NCI-H1105 (cell line): ENCODE measurements around the gene FHL1.
"Not testable (repeated sequence)": the region's sequence is repeated elsewhere in the genome, so short reads cannot be mapped to it uniquely, and the experiment has no call there.

ENCODE experiments used
- DNase-seq: peaks from one replicate; lab custom pipeline; 2025; lab: John Stamatoyannopoulos, UW

FHL1 gene

DNA sequence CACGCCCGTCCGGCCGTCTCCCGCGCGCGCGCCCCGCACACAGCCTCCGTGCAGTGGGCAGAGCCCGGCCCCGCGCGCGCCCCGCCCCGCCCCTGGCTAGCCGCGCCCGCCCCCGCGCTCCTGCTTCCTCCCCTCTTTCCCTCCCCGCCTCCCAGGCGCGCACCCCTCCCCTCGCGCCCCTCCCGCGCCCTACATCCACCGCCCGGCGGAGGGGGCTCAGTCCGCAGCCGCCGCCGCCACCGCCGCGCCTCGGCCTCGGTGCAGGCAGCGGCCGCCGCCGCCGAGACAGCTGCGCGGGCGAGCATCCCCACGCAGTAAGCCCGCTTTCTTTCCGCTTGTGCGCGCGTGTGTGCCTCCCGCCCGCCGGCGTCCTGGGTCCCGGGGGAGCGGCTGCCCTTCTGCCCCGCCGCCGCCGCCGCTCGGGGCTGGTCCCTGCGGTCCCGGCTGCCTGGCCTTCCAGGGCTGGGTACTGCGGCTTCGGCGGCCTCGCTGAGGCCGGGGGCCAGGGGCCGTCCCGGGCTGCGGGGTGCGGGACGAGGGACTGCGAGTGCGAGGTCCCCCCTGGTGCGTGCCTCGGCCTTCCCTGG lies at the start of gene FHL1:
Gene FHL1, plus strand, starts transcription at position 219 of the 587 bp plus-strand sequence.
- DNase-seq = peak; percentile 23

- no peak for DNase-seq
Measured at GRCh38 chrX:136097871-136098805, 49.2 kb upstream of the FHL1 start.

GRCh38 chrX:136104936-136105335 lies 42.4 kb upstream of the FHL1 start:
- no peak for DNase-seq

- no peak for DNase-seq
Measured at GRCh38 chrX:136106920-136107528, 40.3 kb upstream of the FHL1 start.

DNA sequence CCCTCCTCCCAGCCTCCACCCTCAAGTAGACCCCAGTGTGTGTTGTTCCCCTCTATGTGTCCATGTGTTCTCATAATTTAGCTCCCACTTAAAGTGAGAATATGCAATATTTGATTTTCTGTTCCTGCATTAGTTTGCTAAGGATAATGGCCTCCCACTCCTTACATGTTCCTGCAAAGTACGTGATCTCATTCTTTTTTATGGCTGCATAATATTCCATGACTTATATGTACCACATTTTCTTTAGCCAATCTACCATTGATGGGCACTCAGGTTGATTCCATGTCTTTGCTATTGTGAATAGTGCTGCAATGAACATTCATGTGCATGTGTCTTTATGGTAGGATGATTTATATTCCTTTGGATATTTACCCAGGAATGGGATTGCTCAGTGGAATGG lies 38.4 kb upstream of the FHL1 start:
- not testable (repeated sequence) for DNase-seq

GRCh38 chrX:136112286-136112685 lies 35.0 kb upstream of the FHL1 start:
- DNase-seq = no peak

GRCh38 chrX:136112778-136113177 lies 34.6 kb upstream of the FHL1 start:
- no peak for DNase-seq

DNA sequence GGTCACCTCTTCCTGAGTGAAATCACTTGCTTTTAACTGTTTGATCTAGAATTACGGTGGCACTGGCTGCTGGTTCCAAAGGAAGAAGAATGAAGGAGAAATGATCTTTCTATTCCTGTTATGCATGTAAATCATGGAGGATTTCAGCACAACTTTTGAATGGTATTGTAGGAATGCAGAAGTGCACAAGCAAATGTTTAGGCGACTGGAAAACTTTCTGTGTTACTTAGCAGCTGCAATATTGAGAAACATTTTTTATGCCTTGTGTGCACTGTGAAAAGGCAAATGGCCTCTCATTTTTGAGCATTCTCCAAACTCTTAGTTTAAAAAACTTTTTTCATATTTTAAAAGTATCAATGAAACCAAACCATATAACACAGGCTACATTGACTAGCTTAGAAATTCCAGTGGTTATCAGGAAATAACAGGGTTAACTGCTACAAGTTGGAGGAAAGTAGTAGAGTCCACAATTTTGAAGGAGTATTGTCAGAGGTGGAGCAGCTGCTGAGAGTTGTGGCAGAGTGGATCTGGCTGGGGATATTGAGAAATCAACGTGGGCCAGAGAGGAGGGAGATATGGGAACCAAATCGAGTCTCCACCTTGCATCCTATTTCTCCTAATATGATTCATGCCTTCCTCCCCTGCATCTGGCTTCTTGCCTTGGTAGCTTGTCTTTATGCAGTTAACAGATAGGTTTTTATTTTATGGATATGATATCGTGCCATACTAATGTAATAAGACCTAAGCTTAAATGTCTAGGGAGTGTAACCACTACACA lies 32.0 kb upstream of the FHL1 start:
- no peak for DNase-seq

DNA sequence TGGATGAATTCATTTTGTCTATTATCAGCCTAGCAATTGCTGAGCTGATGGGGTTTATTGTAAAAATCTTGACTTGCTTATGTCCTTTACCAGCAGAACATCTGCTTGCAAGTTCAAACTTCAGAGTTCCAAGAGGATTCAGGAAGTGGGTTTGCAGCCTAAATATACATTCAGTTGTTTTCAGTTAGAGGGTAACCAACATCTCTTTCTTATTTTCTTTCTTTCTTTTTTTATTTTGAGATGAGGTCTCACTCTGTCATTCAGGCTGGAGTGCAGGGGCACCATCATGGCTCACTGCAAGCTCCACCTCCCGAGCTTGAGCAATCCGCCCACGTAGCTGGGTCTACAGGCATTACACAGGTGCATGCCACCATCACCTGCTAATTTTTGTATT lies 31.4 kb upstream of the FHL1 start:
- DNase-seq = no peak

- DNase-seq = no peak
Measured at GRCh38 chrX:136121788-136122187, 25.5 kb upstream of the FHL1 start.

DNA sequence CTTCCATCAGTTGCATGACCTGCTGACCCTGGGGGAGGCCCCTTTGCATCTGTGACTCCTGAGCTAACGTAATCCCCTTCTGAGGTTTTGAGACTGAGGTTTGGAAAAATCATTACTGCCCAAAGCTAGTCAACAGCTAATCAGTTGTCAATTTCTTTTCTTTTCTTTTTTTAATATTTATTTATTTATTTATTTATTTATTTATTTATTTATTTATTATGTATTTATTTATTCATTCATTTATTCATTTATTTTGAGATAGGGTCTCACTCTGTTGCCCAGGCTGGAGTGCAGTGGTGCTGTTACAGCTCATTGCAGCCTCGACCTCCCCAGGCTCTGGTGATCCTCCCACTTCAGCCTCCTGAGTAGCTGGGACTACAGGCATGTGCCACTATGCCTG lies 25.1 kb upstream of the FHL1 start:
- no peak for DNase-seq

DNA sequence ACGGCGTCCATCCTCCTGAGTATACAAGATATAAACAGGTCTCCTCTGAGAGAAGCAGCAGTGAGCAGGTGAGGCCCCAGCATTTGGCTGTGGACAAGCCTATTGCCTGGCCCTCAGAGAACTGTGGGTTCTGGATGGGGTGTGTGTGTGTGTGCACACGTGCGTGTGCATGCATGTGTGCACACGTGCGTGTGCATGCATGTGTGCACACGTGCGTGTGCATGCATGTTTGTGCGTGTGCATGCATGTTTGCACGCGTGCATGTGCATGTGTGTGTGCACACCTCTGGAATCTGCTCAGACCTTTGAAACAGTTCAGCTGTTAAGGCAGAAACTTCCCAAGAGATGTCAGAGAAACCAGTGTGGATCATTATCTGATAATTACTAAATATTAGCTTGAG lies 22.2 kb upstream of the FHL1 start:
- no peak for DNase-seq

DNA sequence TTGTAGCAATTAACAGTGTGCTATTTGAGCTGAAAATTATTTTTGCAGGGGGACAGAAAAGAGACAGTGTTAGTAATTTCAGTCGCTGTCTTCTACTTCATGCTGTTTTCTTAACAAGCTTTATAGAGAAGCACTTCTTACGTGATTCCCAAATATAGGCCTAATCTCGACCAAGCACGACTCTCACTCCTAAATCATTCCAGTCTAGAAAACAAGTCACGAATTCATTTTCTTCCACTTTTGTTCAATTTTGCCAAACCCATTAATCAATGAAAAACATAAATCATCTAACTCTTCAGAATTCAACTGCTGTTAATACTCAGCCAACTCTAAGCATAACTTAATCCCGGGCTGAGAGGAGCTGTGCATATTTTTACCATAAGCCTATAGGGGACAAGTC lies 21.0 kb upstream of the FHL1 start:
- DNase-seq = no peak

DNA sequence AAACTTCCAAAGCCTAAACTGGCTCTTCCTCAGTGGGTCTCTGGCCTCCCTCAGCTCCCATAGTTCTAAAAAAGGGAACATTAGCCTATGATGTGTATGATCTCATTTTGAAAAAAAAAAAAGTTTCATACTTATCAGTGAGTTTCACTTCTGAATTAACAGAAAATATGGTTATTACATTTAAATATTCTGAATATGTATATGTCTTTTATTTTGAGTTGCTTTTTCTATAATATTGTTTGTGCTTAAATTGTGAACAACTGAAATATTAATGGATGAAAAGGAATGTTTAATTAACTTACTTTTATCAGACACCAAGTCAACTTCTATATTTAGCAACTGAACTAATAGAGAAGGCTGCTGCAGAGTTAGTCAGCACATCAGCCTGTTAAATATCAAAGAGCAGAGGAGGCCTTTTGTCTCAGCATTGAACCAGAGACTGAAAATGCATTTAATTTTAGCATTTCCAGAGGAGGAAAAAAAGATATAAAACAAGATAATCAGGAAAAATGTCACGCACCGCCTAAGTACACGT lies 20.4 kb upstream of the FHL1 start:
- DNase-seq = no peak

- DNase-seq = no peak
Measured at GRCh38 chrX:136128743-136129142, 18.6 kb upstream of the FHL1 start.

DNA sequence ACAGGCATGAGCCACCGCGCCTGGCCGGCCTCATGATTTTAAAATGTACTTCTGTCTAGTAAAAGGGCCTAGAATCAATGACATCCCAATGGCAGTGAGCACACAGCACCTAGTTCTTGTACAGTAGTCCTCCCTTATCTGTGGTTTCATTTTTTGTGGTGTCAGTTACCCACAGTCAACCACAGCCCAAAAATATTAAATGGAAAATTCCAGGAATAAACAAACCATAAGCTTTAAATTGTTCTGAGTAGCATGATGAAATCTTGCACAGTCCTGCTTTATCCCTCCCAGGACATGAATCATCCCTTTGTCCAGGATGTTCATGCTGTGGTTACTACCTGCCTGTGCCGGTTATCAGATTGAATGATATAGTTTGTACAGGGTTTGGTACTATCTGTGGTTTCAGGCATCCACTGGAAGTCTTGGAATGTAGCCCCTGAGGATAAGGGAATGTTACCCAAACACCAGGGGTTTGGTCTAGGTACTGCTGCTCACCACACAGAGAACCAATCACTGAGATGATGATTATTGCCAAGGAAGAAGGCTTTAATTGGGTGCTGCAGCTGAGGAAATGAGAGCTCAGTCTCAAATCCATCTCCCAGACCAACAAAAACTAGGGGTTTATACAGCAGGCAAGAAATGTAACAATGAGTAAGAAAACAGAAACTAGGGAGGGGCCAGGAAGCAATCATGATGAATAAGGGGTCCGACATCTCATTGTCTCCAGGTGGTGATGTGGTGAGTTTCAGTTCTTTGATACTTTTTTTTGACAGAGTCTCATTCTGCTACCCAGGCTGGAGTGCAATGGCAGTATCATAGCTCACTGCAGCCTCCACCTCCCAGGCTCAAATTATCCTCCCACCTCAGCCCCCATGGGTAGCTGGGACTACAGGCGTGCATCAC lies 16.2 kb upstream of the FHL1 start:
- DNase-seq = no peak

DNA sequence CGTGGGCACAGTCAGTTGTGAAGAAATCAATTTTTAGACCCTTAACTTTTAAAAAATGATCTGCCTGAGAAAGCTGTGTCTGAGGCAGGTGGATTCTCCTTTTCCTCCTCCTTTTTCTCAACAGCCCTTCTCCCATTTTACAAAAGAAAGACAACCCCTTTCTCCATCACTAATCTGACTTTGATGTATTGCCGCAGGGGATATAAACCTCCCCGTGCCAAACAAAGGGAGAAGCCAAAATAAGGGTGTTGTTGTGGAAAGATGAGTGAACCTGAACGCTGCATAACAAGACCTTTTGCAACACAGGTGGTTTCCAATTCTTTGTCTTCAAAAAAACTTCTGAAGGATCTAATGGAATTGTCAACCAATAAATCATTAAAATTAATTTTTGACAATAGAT lies 8.4 kb upstream of the FHL1 start:
- no peak for DNase-seq

DNA sequence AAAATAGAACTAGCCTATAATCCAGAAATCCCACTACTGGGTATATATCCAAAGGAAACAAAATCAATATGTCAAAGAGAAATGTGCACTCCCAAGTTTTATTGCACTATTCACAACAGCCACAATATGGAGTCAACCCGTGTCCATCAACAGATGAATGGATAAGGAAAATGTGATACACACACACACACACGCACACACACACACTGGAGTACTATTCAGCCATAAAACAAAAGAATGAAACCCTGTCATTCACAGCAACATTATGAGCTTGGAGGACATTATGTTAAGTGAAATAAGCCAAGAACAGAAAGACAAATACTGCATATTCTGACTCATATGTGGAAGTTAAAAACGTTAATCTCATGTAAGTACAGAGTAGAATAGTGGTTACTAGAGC lies 5.8 kb upstream of the FHL1 start:
- no peak for DNase-seq

DNA sequence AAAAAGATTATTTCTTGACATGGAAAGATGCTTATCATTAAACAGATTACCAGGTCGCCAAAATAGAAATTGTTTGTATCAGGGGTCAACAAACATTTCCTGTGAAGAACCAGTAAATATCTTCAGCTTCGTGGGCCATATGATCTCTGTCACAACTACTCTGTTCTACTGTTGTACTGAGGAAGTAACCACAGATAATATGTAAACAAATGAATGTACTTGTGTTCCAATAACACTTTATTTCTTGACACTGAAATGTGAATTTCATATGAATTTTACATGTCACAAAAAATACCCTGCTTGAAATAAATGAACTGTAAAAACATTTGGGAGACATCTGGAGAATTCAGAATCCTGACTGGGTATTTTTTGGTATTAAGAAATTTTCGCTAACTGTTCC lies 4.7 kb upstream of the FHL1 start:
- DNase-seq = no peak

DNA sequence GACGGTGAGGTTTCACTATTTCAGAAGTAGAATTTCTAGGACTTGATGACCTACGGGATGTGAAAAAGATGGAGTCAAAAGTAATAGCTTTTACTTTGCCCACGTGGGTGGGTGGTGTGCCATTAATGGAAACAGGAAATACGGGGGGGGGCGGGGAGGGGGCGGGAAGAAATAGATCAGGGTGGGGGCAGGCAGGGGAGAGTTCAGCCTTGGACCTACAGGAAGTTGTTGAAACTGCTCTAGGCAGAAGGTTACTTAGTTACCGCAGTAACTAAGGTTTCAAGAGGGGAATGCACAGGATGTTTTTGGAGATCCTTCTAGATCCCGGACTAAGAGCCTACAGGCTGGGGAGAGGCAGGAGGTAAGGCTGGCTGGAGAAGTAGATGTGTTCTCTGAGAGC lies 3.6 kb upstream of the FHL1 start:
- no peak for DNase-seq
